HG03280 (cell line): ENCODE measurements around the gene SERPINI2.
"Not testable (repeated sequence)": the region's sequence is repeated elsewhere in the genome, so short reads cannot be mapped to it uniquely, and the experiment has no call there.

Source experiments
- ATAC-seq: cut with Tn5 transposase; IDR thresholded peaks from one replicate; pipeline ENCODE4 v1.9.1; 2021; ENCODE audit warnings: mild to moderate bottlenecking, moderate library complexity; ENCODE audit not compliant: unreplicated experiment

SERPINI2 gene

DNA sequence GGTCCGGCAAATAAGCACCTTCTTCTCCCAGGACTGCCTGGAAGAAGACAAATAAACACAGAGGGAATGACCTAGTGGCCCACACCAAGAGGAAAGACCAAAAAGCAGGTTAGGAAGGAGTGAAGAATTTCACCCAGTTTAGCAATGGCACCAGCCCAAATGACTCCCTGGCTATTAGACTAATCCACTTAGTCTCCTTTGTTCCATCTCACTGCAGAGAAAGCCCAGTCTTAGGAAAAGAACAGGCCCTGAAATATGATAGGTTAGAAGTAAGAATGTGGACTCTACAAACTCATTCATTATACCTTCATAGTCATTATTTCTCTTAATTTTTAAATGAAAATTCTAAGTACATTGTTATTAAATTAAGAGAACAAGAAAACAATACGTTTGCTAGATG lies 23.2 kb downstream of the SERPINI2 start:
- ATAC-seq = no peak

- ATAC-seq = no peak
Measured at GRCh38 chr3:167450195-167450594, 23.6 kb downstream of the SERPINI2 start.

DNA sequence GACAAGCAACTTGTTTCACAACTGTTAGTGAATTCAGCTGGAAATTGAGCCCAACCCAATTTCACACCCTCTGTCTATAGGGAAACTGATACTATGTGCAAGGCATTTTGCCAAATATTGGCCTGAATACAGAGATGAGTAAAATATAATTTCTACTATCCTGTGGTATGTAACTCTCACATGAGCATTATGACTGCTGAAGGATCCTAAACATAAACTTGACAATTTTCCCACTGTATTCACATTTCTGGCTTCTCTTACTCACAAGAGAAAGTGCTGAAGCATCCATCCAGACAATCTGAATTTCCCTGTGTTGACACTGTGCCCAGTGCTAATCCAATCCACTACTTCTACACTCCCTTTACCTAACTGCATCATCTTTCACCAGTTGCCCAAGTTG lies 28.4 kb downstream of the SERPINI2 start:
- ATAC-seq = no peak

DNA sequence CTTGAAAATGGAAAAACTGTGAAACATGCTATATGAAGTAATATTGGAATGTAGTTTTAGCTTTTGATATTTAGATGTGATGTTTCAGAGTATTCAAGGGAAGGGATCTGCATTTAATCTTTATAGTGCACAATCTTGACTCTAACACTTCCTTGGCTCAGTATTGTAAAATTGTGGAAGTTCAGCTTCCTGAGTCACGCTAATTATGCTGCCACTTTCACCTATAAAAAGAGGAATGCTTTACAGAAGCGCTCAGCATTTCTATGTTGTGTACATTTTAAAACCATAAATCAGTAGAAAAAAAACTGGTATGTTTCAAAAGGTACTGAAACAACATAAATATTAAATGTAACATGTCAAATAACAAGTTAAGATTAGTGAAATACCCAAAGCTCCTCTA lies 32.6 kb downstream of the SERPINI2 start:
- no peak for ATAC-seq

DNA sequence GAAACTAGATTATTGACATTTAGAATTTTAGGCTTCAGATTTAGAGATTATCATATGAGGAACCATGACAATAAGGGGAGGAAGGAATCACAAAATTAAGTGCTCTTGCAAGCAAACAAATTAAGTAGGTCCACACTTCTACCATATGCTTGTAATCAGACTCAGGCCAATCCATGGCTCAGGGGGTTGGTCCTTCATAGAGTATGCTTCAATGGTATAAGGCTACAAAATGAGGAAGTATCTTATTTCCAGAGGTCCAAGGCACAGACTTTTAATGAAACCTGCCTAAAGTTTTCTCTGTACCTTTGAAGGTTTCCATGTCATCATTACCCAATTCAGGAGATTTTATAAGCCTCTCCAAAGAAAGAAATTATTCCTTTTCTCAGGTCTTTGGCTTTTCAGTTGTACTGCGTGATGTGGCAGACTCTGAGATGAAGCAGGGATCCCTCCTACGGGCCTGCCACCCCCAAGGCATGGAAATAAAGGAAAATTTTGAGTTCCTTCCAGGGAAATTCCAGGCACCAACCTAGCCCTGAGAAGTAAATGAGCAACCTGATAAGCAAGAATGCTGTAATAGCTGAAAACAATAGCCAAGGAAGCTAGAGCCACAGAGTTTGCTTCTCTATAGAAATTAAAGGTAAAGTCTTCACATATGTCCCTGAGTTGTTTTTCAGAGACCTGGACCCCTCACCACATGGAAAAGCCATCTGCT lies 36.3 kb downstream of the SERPINI2 start:
- no peak for ATAC-seq

- ATAC-seq = not testable (repeated sequence)
Measured at GRCh38 chr3:167426962-167427361, 46.9 kb downstream of the SERPINI2 start.

GRCh38 chr3:167422396-167422795 lies 51.4 kb downstream of the SERPINI2 start:
- ATAC-seq = not testable (repeated sequence)

GRCh38 chr3:167409611-167410010 lies 64.2 kb downstream of the SERPINI2 start:
- no peak for ATAC-seq

DNA sequence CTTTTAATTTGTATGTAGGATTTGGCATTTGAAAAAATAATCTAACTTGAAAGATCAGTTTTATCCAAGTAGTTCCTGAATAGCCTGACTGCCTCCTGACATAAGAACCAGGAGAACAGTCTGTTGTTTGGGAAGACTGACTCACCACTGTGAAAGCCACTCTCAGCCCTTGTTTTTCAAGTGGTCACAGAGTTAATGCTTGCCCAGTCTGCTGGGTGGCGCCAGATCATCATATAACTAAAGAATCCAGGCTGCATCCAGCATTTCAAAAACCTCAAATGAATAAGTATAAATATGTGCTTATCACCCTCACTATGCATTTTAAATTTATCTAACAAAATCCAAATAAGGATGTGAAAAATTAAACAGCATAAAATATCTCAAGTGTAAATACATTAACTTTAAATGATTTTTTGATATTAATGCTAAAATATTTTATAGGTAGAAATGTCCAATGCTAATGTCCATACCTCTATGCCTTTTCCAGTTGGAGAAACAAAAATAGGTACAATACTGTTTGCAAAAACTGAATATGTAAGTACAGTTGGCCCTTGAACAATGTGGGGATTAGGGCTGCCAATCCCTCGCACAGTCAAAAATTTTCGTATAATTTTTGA lies 66.9 kb downstream of the SERPINI2 start:
- ATAC-seq = no peak

DNA sequence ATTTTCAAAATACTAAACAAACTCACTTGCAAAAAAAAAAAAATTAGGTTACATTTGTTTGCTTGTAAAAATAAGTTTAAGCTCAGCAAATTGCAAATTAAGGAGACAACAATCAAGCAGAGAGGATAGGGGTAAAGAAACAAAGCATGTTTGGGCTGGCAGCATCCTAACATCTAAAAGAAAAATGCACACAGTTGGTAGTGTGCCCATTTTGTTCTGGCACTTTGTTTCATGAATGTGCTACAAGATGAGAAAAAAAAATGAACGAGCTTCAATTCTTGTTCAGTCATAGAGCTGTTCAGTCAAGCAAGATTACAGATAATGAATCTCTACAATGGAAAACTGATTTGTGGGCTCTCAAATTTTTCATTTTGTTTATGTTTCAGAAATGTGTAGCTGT lies 76.0 kb downstream of the SERPINI2 start:
- ATAC-seq = no peak

- no peak for ATAC-seq
Measured at GRCh38 chr3:167396075-167396474, 77.8 kb downstream of the SERPINI2 start.

- ATAC-seq = no peak
Measured at GRCh38 chr3:167394003-167394402, 79.8 kb downstream of the SERPINI2 start.
